Activated CD8-positive, alpha-beta memory T cell treated with anti-CD3 and anti-CD28 coated beads for 24 hours (primary cell): ENCODE measurements around the gene OOSP4A.

Experiments used
- DNase-seq: peaks from one replicate; pipeline ENCODE4 v3.0.0-alpha.2; 2020

Gene OOSP4A

DNA sequence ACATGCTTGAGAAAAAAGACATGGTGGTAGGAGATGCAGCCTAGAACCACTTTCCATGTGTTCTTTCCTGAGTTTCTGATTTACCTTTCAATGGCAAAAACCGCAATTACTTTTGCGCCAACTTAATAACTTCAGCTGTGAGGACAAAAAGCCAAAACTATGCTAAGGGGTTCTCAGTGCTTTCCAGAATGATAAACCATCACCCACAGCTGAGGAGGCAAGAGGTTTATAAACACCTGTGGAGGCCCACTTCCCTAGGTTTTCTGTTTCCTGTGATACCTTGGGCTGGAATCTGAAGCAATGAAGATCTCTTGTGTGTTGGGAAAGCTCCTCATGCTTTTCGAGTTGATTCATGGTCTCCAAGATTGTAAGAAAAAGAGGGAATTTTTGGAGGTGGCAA lies at the start of gene OOSP4A:
TSS of gene OOSP4A (plus strand) at position 301 of the 400 bp plus-strand sequence. CDS start at position 301, 0 bp downstream.
- no peak for DNase-seq

DNA sequence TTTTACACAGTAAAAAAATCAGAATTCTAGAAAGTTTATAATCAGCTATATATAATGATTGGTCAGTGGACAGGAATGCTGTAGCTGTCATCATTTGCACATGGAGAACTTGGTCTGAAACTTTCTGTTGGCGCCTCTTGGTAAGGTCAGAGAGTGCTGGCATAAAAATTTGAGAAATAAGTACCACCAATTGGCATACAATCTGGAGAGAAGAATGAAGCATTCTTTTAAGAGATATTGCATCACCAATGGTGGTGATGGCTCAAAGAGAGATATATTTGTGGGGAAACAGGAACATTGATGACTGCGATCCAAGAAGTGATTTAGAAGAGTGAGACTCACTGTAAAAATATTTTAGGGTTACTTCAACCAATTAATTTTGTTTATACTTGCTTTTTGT lies 45.4 kb upstream of the OOSP4A start:
- no peak for DNase-seq

DNA sequence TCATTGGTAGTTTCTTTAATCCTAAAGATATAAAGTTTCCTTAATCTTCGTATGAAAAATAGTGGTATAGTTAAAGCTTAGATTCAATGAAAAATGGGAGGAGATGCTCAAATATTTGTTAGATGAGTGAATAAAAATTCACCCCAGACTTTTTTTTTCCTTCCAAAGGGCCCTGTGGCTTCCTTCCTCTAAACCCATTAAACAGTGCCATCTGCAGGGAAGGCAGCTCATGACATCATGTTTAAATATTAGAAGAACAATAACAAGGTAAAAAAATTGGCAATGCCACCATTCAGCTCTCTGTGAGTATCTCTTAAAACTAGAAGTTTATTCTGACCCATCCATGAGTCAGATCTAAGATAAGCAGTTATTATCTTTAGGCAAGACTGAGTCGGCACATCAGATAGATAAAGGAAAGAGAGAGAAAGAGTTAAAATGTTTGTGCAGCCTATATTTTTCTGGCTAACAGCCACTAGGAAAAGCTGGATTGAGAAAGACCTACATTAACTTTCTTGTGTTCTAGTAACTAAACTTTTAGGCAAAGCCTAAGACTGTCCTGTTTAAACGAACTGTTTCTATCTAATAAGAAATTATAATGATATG lies 44.7 kb upstream of the OOSP4A start:
- no peak for DNase-seq

DNA sequence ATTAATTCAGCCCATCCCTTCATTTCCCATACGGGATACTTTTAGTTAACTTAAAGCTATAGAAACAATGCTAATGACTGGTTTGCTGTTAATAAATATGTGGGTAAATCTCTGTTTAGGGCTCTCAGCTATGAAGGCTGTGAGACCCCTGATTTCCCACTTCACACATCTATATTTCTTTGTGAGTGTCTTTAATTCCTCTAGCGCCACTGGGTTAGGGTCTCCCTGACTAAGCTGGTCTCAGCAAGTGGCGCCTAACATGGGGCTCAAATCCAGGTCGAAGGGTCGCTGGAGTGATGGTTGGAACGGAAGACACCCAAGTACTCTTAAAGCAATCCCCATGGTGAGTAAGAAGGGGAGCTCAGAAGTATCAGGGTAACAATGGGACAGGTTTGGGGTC lies 40.0 kb upstream of the OOSP4A start:
- no peak for DNase-seq

DNA sequence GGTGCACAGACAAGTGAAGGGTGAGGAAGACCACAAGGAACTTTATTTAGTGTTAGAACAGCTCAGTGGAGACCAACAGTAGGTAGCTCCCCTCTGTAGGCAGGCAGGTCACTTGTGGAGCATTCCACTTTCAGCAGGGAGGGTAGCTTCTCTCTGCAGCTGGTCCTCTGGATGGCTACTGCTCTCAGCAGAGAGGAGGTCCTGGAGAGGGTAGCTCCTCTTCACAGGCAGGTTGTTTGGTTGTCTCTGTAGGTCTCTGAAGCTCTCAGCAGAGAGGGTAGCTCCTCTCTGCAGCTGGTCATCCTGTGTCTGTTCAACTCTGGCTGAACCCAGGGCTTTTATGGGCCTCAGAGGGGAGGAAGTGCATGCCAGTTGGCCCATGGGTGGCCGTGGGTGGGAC lies 32.1 kb upstream of the OOSP4A start:
- DNase-seq, result no peak

DNA sequence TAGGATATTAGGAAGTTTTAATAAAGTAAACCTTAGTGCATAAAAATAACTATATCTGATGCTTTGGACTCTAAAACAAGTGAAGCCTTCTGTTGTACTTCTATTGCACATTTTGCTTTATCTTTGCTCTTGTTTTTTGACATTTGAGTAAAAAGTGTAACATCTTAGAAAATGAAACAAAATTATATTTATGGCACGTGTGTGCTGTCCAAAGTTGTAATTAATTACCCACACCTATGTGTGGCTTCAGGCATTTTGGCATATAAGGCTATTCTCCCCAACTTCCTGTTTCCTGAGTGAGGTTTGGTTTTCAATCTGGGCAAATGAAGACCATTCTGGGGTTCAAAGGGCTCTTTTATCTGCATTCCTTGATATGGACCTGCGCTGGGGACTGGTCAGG lies 25.7 kb upstream of the OOSP4A start, which contains the start of gene OOSP1:
TSS of gene OOSP1 (plus strand) at position 301 of the 400 bp plus-strand sequence. CDS start at position 324, 23 bp downstream.
- DNase-seq, result no peak

DNA sequence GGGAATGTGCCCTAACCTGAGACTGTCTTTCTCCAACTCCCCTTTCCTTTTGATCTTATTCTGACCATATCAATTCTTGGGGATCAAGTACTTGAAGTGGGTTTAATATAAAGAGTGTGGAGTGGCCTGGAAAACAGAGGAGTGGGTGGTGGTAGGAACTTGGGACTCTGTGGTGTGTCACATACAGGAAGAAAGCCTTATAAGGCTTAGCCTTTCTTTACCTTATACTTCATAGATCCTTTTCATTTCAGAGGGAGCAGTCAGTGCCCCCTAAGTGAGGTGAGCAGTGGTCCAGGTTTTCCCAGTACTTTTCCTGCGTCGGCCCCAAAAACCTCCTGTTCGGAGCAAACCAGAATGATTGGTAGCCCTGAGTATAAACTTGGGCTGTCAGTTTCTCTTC lies 25.1 kb upstream of the OOSP4A start:
- DNase-seq, result no peak

DNA sequence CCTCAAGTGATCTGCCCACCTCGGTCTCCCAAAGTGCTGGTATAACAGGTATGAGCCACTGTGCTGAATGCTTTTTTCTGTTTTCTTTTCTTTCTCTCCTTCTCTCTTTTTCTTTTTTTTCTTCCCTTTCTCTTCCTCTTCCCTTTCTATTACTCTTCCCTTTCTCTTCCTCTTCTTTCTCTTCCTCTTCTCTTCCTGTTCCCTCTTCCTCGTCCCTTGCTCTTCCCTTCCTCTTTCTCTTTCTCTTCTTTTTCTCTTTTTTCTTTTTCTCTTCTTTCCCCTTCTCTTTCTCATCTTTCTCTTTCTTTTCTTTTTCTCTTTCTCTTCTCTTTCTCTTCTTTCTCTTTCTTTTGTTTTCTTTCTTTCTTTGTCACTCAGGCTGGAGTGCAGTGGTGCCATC lies 24.4 kb upstream of the OOSP4A start:
- no peak for DNase-seq

DNA sequence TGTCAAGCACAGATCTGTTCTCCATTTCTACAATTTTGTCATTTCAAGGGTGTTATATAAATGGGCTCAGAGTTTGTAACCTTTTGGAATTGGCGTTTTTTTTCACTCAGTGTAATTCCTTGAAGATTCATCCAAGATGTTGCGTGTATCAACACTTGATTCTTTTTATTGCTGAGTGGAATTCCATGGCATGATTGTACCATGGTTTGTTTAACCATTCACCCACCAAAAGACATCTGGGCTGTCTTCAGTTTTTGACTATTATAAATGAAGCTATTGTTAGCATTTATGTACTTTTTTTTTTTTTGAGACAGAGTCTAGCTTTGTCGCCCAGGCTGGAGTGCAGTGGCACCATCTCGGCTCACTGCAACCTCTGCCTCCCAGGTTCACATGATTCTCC lies 22.7 kb upstream of the OOSP4A start:
- DNase-seq, result no peak

DNA sequence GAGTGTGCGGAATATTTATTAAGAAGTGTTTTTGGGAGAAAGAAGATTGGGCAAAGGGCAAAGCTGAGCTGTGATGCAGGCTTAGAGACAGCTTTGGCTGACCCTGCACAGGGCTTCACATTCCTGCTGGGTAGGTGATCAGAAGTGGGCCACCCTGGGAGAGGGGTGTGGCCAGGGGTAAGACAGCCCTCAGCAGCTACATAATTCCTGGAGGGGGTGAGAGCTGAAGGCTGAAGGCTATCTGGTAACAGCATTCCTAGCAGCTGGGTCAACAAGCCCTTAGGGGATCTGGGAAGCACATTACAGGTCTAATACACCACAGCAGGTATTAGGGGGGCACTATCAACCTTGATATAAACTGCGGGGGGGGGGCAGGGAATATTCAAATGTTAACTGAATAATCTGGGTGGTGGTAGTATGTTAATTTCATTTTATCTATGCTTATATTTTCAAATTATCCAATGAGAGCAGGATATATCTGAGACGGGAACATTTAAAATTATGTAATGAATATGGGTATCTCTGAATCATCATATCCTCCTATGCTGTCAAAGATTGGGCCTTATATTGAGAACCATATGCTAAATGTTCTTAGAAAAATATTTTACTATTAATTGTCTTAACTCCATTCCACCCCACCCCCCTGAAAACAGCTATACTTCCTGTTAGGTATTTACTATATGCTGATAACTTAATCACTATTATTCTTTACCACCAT lies 19.7 kb upstream of the OOSP4A start:
- DNase-seq, result no peak

DNA sequence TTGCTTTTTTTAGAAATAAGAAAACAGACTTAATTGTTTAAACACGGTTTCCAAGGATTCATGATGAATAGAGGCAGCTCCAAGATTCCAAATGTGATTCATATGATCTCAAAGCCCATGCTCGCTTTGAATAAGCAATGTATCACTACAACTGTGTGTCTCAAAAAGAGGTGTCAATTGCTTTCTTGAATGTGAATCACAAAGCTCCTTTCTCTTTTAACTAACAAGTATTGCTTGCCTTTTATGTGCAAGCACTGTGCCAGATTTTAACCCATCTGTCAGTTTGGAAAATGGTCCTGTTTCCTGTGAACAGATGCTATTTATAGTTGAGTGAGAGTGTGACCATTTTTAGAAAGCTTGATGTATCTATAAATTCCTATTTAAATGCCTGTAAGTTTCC lies 19.1 kb upstream of the OOSP4A start:
- no peak for DNase-seq

DNA sequence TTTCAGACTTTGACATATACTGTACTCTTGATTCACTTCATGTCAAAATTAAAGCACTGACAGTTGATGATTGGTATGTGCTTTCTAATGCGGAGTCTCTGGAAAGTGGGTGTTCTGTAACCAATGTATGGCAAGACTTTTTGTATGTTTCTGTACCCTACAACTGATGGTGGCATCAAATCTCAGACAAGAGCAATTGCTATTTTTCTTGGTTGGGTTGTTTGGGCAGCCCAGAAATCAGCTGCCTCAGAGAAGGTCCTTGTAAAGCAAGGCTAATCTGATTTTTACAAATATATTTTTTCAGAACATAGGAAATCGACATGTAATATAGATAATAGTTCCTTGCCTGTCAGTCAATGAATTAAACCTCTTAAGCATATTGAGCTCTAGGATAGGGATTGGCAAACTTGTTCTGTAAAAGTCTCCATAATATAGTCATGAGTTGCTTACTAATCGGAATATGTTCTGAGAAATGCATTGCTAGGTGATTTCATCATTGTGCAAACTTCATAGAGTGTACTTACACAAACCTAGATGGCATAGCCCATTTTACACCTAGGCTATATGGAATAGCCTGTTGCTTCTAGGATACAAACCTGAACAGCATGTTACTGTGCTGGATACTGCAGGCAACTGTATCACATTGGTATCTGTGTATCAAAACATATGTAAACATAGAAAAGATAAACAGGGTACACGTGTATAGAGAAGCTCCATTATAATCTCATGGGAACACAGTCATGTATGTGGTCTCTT lies 10.2 kb upstream of the OOSP4A start:
- no peak for DNase-seq

DNA sequence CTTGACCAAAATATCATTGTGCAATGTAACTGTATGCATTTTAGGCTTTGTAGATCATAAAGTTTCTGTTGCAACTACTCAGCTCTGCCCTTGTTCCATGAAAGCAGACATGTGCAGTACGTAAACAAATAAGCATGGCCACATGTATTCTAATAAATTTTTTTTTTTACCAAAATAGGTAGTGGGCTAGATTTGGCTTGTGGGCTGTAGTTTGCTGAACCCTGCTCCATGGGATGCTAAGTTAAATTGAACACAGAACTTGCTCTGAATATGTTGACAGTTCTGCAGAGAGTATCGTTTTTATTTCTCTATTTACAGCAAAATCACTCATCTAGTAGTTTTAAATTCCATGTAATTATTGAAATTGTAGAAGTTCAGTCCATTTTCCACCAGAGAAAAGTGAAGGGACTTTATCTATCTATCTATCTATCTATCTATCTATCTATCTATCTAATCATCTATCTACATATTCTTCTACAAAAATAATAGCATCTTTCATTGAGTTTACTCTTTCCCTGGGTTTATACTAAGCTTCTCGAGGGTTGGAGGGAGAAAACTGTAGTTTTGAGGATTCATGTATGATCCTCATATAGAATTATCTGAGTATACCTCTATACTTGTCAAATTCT lies 9.5 kb upstream of the OOSP4A start:
- DNase-seq, result no peak

DNA sequence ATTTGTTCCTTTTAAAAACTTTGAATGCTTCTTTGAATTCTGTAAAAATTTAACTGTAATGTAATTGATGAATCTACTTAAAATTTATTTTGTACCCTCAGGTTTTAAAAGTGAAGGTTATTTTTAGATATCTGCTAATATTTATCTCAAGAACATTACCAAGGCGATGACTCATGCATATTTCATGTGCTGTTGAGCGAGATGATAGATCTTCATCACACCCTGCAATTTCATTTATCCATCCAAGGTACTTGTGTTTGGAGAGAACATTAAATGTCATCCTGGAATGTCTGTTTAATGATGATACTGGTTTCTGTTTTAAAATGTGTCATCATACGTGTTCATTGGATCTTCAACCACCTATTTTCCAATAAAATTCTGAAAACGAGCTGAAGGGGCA lies 6.7 kb upstream of the OOSP4A start:
- DNase-seq, result no peak

DNA sequence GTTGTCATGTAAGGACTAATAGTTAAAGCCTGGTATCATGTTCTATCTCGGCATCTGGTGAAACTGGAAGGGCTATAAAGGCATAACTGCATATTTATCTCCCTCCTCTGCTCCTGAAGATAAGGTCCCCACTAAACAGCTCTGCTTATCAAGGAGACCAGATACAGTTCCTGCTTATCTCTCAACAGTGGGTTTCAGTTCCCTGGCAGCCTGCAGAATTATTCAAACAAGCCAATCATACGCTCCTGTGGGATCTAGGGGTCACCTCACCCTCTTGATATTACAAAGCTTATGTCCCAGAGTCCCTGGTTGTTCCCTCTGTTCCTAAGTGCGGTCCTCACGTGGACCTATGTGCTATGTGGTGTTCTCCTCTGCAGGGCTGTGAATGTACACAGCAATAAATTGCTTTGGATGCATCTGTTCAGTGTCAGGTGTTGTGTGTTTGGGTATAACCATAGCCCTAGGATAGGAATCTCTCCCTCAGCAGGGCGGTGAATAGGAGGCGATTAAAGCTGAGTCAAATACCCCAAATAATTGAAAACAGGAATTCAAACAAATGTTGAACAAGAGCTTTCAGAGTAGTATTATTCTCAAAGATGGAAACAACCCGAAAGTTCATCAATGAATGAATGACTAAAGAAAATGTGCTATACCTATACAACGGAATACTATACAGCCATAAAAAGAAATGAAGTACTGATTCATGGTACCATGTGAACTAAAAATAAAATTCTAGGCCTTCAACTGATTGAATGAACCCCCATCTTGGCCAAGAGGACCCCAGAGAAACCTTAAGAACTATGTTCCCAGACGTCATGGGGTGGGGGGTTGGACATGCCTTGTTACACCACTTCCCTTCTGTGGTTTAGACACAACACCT lies 3.1 kb upstream of the OOSP4A start:
- DNase-seq, result no peak

DNA sequence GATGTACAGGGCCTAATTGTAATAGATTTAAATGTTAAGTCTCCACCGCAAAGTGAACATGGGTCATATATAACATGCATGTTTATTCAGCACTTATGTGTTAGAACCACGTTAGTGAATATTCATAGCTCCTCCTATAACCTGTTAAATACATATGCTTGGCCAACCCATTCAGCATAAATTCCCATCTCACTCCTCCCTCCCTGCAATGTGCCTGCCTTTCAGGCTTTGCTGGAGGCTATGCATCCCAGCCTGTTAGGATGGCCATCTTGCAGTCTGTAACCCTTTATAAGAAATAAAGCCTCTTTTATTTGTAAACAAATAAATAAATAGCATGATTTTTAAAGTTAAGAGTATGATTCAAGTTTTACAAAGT lies 1.7 kb upstream of the OOSP4A start:
- no peak for DNase-seq

DNA sequence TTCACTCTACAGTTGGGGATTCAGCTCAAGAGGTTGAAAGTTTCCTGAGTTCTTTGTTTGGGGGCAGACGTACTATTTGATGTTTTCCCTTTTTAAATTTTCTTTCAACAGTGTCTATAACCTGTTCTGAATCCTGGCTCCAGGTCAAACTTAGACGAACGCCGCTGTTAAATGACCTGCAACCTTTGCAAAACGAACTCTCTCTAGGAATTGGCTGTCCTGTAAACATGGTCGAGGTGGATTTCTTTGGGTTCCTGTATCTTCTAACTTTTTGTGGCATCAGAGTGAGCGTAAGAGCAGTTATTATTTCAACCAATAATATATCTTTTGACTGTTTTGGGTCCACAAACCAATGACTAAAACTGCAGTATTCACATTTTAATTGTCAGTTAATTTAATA lies 1.6 kb downstream of the OOSP4A start:
- no peak for DNase-seq

DNA sequence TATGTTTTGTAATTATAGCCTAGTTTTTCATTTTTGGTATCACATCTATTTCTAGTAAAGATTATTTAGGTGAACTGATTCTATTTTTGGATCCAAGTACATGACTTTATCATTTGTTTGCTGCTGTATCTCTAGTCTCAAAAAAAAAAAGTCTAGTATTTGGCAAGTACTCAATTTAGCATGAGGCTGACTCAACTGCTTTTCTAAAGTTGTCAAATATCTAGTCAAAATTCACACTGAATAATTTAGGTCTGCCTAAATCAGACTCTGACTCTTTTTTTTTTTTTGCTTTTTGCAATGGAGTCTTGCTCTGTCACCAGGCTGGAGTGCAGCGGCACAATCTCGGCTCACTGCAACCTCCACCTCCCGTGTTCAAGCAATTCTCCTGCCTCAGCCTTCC lies 2.4 kb downstream of the OOSP4A start:
- no peak for DNase-seq

DNA sequence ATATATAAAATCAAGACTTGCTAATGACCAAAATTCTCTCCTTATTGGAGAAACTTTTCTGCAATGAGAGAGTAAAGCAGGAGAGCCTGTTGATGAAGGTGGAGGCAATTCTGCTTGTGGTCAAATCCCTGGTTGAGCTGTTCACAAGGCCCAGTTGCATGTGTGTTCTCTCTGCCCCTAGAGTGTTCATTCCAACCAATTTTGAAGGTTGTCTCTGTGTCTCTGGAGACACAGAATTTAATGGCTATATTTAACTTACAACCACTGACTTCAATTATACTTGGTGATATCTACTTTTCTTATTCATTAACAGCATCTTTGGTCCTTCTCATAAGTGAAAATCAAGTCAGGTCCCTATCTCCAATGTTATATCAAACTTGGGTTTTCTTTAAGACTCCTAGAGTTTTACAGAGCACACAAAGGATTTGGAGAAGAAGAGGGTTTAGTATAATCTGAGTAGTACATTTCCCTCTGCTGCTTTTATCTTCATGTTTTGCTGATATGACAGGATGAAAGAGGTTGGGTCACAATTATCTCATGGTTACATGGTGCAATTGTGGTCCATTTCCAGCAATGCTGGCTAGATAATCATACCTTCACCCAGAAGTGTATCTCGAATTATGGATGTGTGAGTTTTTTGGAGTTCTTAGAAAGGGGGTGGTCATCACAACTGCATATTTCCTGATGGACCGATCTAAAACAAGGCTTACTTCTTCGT lies 4.0 kb downstream of the OOSP4A start:
- DNase-seq, result no peak

DNA sequence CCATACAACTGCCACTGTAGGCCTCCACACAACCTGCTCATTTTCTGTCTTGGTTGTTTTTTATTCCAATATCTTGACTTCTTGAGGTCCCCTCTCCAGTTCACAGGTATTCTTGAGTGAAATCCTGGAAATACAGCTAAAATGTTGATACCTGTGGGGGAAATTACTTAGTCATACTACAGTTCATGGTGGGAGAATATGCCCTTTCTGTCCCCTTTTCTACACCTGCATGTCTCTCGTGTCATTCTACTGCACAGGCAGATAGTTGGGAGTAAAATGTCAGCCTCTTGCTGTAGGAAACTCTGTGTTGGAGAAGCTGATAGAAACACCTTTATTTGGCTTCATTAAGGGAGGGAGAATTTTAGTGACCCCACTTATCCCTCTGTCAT lies 4.6 kb downstream of the OOSP4A start:
- no peak for DNase-seq

DNA sequence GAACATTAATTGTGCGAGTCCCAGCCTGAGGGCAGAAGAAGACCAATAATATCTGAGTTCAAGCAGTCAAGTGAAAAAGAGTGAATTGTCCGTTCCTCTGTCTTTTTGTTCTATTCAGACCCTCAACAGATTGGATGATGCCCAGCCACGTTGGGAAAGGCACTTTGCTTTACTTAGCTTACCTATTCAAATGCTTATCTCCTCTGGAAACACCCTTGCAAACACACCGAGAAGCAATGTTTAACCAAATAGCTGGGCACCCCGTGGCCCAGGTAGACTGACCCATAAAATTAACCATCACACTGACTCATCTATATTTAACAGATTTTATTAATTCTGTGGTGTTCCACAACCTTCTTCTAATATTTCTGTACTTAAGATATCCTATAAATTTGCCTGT lies 9.3 kb downstream of the OOSP4A start:
- no peak for DNase-seq
